GM12872 (cell line): ENCODE data around the gene MAOB.

ENCODE experiments used
- TF ChIP-seq, protein P1 (sequence below): IDR thresholded peaks from 3 replicates; pipeline ENCODE4 v1.5.1; 2011; ENCODE audit warnings: low read depth, mild to moderate bottlenecking, low read length, moderate library complexity; ENCODE audit not compliant: insufficient read depth

MAOB gene

GRCh38 chrX:43885617-43886016 is 3.4 kb upstream of the MAOB start:
- TF ChIP-seq, protein P1, sequence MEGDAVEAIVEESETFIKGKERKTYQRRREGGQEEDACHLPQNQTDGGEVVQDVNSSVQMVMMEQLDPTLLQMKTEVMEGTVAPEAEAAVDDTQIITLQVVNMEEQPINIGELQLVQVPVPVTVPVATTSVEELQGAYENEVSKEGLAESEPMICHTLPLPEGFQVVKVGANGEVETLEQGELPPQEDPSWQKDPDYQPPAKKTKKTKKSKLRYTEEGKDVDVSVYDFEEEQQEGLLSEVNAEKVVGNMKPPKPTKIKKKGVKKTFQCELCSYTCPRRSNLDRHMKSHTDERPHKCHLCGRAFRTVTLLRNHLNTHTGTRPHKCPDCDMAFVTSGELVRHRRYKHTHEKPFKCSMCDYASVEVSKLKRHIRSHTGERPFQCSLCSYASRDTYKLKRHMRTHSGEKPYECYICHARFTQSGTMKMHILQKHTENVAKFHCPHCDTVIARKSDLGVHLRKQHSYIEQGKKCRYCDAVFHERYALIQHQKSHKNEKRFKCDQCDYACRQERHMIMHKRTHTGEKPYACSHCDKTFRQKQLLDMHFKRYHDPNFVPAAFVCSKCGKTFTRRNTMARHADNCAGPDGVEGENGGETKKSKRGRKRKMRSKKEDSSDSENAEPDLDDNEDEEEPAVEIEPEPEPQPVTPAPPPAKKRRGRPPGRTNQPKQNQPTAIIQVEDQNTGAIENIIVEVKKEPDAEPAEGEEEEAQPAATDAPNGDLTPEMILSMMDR, result no peak

DNA sequence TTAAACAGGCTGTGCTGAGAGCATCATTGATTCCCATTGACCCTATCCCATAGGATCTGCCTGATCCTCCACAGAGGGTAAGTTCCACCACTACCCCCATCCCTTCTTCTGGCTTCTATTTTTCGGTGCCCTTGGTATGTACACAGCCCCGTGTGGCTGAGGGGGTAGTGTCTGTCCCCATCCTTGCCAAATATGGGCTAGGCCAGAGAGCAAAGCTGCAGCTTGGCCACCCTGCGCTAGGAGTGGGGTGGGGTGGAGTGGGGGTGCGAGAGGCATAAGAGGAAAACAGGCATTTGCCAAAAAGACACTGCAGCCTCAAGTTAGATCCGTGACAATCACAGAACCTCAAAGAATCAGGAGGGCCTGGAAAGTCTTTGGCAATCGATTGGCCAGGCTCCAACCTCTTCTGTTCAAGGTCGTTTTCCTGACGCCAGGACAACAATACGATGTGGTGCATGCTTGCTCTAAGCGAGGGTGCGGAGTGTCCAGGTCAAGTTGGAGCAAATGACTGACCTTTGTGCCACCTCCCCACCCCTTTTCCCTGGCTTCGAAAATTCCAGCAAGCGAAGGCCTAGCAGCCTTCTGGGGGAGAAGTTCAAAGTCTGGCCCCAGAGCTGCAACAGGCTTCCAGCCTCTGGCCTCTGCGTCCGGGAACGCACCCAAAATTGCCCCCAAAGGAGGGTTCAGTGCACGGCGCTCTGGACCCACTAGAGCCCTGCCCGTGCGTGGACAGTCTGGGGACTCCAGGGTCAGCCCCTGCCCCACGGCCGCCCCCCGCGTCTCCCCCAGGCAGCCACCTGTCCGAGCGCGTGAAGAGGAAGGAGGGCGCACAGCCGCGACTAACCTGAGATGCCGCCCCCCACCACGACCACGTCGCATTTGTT is 598 bp downstream of the MAOB start:
- TF ChIP-seq, protein P1, result no peak

DNA sequence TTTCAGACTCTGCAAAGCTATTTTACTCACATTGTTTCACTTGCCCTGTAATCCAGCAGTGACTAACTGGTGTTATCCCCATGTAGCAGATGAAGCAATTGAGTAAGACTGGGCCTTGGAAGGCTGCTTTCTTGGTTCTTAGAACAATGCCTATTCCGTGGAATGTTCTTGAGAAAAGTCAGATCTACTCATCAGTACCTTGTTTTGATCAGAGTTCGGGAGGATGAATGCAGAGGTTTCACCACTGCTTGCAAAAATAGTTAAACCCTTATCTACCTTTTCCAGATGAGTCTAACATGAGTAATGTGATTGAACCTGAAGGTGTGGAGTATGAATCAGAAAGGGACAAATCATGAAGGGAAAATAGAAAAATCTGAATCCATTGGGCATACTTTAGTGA is 1.8 kb downstream of the MAOB start:
- TF ChIP-seq, protein P1, result no peak

GRCh38 chrX:43878906-43879526 is 3.2 kb downstream of the MAOB start:
- TF ChIP-seq, protein P1, result no peak

DNA sequence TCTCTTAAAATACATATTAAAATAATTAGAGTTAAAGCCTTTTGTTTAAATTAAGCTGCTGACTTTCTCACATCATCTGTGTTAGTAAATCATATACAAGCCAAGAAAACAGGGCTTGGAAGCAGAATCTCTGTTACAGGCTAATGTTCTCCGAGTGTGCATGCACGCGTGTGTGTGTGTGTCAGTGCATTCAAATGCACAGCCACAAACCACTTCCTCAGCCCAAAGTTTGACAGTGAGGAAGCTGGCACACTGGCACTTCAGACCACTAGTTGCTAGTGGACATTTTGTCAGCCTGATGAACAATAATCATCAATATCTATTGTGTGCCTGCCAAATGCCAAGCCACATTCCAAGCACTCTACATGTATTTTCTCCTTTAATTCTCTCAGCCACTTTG is 5.6 kb downstream of the MAOB start:
- TF ChIP-seq, protein P1, result no peak

DNA sequence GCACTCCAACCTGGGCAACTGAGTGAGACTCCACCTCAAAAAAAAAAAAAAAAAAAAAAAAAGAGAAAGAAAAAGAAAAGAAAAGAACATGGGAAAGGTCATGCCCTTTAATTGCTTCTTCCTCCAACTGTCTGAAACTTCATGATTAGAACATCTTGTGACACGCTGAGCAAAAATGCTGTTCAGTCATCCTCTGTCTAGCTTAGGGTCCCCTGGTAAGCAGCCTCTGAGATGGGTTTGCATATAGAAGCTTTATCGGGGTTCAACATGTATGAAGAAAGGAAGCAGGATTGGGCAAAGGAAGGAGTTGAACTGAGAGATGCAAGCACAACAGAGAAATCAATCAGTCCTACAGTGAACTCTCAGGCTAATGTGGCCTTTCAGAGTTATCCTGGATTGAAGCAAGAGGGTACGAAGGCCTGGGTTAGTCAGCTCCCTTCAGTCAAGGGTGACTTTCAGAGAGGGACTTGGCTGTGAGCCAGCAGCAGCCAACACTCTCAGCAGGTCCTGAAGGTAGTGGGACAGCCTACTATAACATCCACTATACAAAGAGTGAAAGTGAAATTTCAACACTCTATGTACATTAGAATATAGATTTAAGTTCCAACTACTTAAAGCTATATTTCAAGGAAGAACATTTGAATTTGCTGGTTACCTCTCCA is 11.4 kb downstream of the MAOB start:
- TF ChIP-seq, protein P1, result no peak

- TF ChIP-seq, protein P1, result no peak
Observed at GRCh38 chrX:43870011-43870410, 12.2 kb downstream of the MAOB start.
